Fibroblast of lung (primary cell): ENCODE data around the gene CLDN2. TPM values are rescaled to one million over a fixed set of nuclear protein-coding genes. Genes with fewer than 3 reads are reported as not detected.
A peak's percentile ranks its signal among the peaks of the same experiment; 100 is the strongest.

Experiments used
- DNase-seq, 2 donors: peaks; one replicate each; pipeline versions ENCODE4 v3.0.0 to v3.0.0-alpha.2; 2010; ENCODE audit warnings: low read depth in 2 of 2
- H2AFZ ChIP-seq: 2 replicates; pipeline ENCODE4 v1.5.1; 2012; ENCODE audit warnings: low read length, control low read depth, inconsistent platforms
- H3K27ac ChIP-seq: 2 replicates; pipeline ENCODE4 v1.5.1; 2011; ENCODE audit warnings: low read length, control low read depth; ENCODE audit not compliant: insufficient read depth
- H3K27me3 ChIP-seq: 2 replicates; pipeline ENCODE4 v1.5.1; 2011; ENCODE audit warnings: mild to moderate bottlenecking, low read length; ENCODE audit not compliant: control insufficient read depth, insufficient read depth
- H3K36me3 ChIP-seq: 2 replicates; pipeline ENCODE4 v1.5.1; 2011; ENCODE audit warnings: low read length; ENCODE audit not compliant: control insufficient read depth, insufficient read depth
- H3K4me1 ChIP-seq: 2 replicates; pipeline ENCODE4 v1.5.1; 2011; ENCODE audit warnings: low read length; ENCODE audit not compliant: control insufficient read depth, insufficient read depth; ENCODE audit errors: extremely low read depth
- H3K4me2 ChIP-seq: 2 replicates; pipeline ENCODE4 v1.5.1; 2011; ENCODE audit warnings: low read length, control low read depth; ENCODE audit not compliant: insufficient read depth; ENCODE audit errors: extremely low read depth
- H3K4me3 ChIP-seq, 4 experiments: fragments of 200-600 bp in 1 of 4; sonication (generic) in 1 of 4; replicated peaks in 1 of 4; 2 replicates each; pipeline ENCODE4 v1.5.1; 2011 to 2016; ENCODE audit warnings: low read length in 4 of 4, low read depth in 3 of 4, mild to moderate bottlenecking in 3 of 4, control low read depth in 2 of 4, inconsistent platforms in 1 of 4, mixed read lengths in 1 of 4; ENCODE audit not compliant: insufficient read depth in 1 of 4; ENCODE audit errors: control extremely low read depth in 1 of 4
- H3K79me2 ChIP-seq: 2 replicates; pipeline ENCODE4 v1.5.1; 2012; ENCODE audit warnings: mild to moderate bottlenecking, low read length, inconsistent platforms; ENCODE audit not compliant: control insufficient read depth, insufficient read depth
- H3K9ac ChIP-seq: 2 replicates; pipeline ENCODE4 v1.5.1; 2011; ENCODE audit warnings: mild to moderate bottlenecking, low read length, control low read depth; ENCODE audit not compliant: insufficient read depth
- H3K9me3 ChIP-seq: 2 replicates; pipeline ENCODE4 v1.5.1; 2012; ENCODE audit warnings: low read depth, low read length; ENCODE audit not compliant: control insufficient read depth, insufficient read depth
- H4K20me1 ChIP-seq: 2 replicates; pipeline ENCODE4 v1.5.1; 2011; ENCODE audit warnings: low read length; ENCODE audit not compliant: control insufficient read depth, insufficient read depth; ENCODE audit errors: extremely low read depth
- CTCF ChIP-seq, 2 donors: IDR thresholded peaks in 1 of 2; conservative IDR thresholded peaks in 1 of 2; 1 replicate in 1 of 2; 2 replicates in 1 of 2; pipeline ENCODE4 v1.5.1; 2011 to 2012; ENCODE audit warnings: low read length in 2 of 2, control low read depth in 1 of 2, inconsistent platforms in 1 of 2, low read depth in 1 of 2, mild to moderate bottlenecking in 1 of 2
- EZH2 ChIP-seq: IDR thresholded peaks from 2 replicates; pipeline ENCODE4 v1.5.1; 2012; ENCODE audit warnings: low read length, control low read depth, mild to moderate bottlenecking; ENCODE audit errors: missing control alignments
- polyA plus RNA-seq, 2 donors: library from polyadenylated mRNA; depleted of rRNA in 1 of 2; stranded (reverse) in 1 of 2; unstranded in 1 of 2; fragments of >200 nt; gene quantifications; 2 replicates each; pipeline ENCODE4 v1.2.1, GENCODE V29; 2011 to 2012; ENCODE audit warnings: missing spikeins in 1 of 2
- total RNA-seq: library from RNA; depleted of rRNA; stranded (reverse); fragments of >200 nt; gene quantifications from 2 replicates; pipeline ENCODE4 v1.2.1, GENCODE V29; 2014

CLDN2 gene
- total and polyA plus RNA-seq, 2 donors (not counting 1 experiment from before 2014, with no cell fraction given) = 0.02 TPM; not detected in 1

GRCh38 chrX:106928227-106928626 is 8.0 kb downstream of the CLDN2 start:
- Histone ChIP-seq H3K27me3 (no peaks in the 10 kb centered on the region), H3K4me3 (no peak overlapping the region), H3K79me2 (no peaks in the 10 kb centered on the region), H4K20me1 (no peaks in the 10 kb centered on the region), H3K9ac (no peak overlapping the region), H3K9me3 (no peaks in the 10 kb centered on the region), H3K4me1 (peaks cover 5% of the 10 kb centered on the region), H3K36me3 (no peaks in the 10 kb centered on the region), H3K4me2 (no peak overlapping the region), H2AFZ (no peak overlapping the region), H3K27ac (no peak overlapping the region)
- DNase-seq = no peak
- no peak for TF ChIP-seq EZH2
- TF ChIP-seq CTCF (conservative IDR thresholded peaks at IDR 0.05 in 1 of 2, IDR thresholded peaks at IDR 0.05 in 1 of 2; ENCODE audit: low read depth in 1 of 2, low read length in 2 of 2) = no peak

GRCh38 chrX:106931831-106932491 is 11.8 kb downstream of the CLDN2 start:
- no peaks in the 10 kb centered on the region for H3K79me2 ChIP-seq
- H4K20me1 ChIP-seq = no peaks in the 10 kb centered on the region
- no peak for TF ChIP-seq CTCF (conservative IDR thresholded peaks at IDR 0.05 in 1 of 2, IDR thresholded peaks at IDR 0.05 in 1 of 2; ENCODE audit: low read depth in 1 of 2, low read length in 2 of 2)
- TF ChIP-seq EZH2 = no peak
- H3K9ac ChIP-seq = no peak overlapping the region
- H3K4me1 ChIP-seq = peaks cover 5% of the 10 kb centered on the region
- peak overlapping the region; percentile 14 for H3K27ac ChIP-seq
- no peaks in the 10 kb centered on the region for H3K9me3 ChIP-seq
- no peak overlapping the region for H2AFZ ChIP-seq
- no peaks in the 10 kb centered on the region for H3K36me3 ChIP-seq
- H3K4me2 ChIP-seq = no peak overlapping the region
- peak in 1 of 2 donors; percentile 54 for DNase-seq
- H3K27me3 ChIP-seq = no peaks in the 10 kb centered on the region
- H3K4me3 ChIP-seq = no peak overlapping the region

GRCh38 chrX:106932492-106932923 is 12.3 kb downstream of the CLDN2 start:
- Histone ChIP-seq H3K36me3 (no peaks in the 10 kb centered on the region), H3K27me3 (no peaks in the 10 kb centered on the region), H3K27ac (peak overlapping the region; percentile 47), H3K4me2 (no peak overlapping the region), H3K4me1 (peaks cover 5% of the 10 kb centered on the region), H2AFZ (no peak overlapping the region), H3K9me3 (no peaks in the 10 kb centered on the region), H3K79me2 (no peaks in the 10 kb centered on the region), H4K20me1 (no peaks in the 10 kb centered on the region), H3K4me3 (no peak overlapping the region), H3K9ac (no peak overlapping the region)
- TF ChIP-seq CTCF (conservative IDR thresholded peaks at IDR 0.05 in 1 of 2, IDR thresholded peaks at IDR 0.05 in 1 of 2; ENCODE audit: low read depth in 1 of 2, low read length in 2 of 2) (no peak), EZH2 (no peak)
- DNase-seq = peak; percentile 39 to 47
